Body of pancreas (tissue), 4 donors: ENCODE results near the gene KRT73. TPM values are rescaled to one million over a fixed set of nuclear protein-coding genes. Genes with fewer than 3 reads are reported as not detected.

Experiments used
- ATAC-seq: fragments of 150-250 bp; one replicate; pipeline ENCODE4 v1.9.1; 2016
- DNase-seq, 4 donors: peaks; one replicate each; pipeline ENCODE4 v3.0.0-alpha.2; 2019
- H3K27ac ChIP-seq, 4 donors: fragments of 200-600 bp; sonication (generic); 1 replicate in 3 of 4; 2 replicates in 1 of 4; pipeline versions ENCODE4 v1.5.1 to v1.6.1; 2016 to 2019; ENCODE audit warnings: mild to moderate bottlenecking in 1 of 4, mixed read lengths in 1 of 4, moderate library complexity in 1 of 4
- H3K27me3 ChIP-seq, 2 donors: fragments of 200-600 bp; sonication (generic); one replicate each; pipeline ENCODE4 v1.6.0; 2016; ENCODE audit warnings: mild to moderate bottlenecking in 1 of 2
- H3K36me3 ChIP-seq, 2 donors: fragments of 200-600 bp; sonication (generic); replicated peaks in 1 of 2; 2 replicates each; pipeline ENCODE4 v1.5.1; 2016; ENCODE audit warnings: low read depth in 2 of 2; ENCODE audit not compliant: insufficient read depth in 1 of 2
- H3K4me1 ChIP-seq: fragments of 200-600 bp; sonication (generic); one replicate; pipeline ENCODE4 v1.6.0; 2016
- H3K4me3 ChIP-seq, 2 donors: fragments of 200-600 bp; sonication (generic); 1 replicate in 1 of 2; 2 replicates in 1 of 2; pipeline ENCODE4 v1.5.1; 2016 to 2019
- H3K9me3 ChIP-seq, 3 donors: fragments of 200-600 bp; sonication (generic); 1 replicate in 2 of 3; 2 replicates in 1 of 3; pipeline ENCODE4 v1.5.1; 2016
- POLR2A ChIP-seq, 3 donors: fragments of 450-650 bp; IDR thresholded peaks; one replicate each; pipeline ENCODE4 v1.6.1; 2016; ENCODE audit warnings: antibody characterized with exemption in 3 of 3, mild to moderate bottlenecking in 2 of 3
- WGBS, 2 donors: methylation state at CpG; one replicate each; pipeline ENCODE4 v1.1.5; 2017; 5-methylcytosine and 5-hydroxymethylcytosine counted together
- intact Hi-C: fragments of 100-400 bp; cut with DNase I; formaldehyde crosslinking; loops from one replicate; pipeline ENCODE4 v1.15.1; 2023
- total RNA-seq, 2 donors: library from RNA; depleted of rRNA; stranded (reverse); fragments of >200 nt; gene quantifications; one replicate each; pipeline ENCODE4 v1.1.0, GENCODE V29; 2016
- TF ChIP-seq, protein P1 (sequence below), 7 experiments: fragments of 450-650 bp in 4 of 7; fragments of 200-600 bp in 3 of 7; sonication (generic) in 3 of 7; IDR thresholded peaks; one replicate each; pipeline ENCODE4 v1.5.1; 2016 to 2019; ENCODE audit warnings: antibody characterized with exemption in 7 of 7

KRT73 gene
- total RNA-seq, 2 donors from 2014 or later: 1.3 TPM; not detected in 1

DNA sequence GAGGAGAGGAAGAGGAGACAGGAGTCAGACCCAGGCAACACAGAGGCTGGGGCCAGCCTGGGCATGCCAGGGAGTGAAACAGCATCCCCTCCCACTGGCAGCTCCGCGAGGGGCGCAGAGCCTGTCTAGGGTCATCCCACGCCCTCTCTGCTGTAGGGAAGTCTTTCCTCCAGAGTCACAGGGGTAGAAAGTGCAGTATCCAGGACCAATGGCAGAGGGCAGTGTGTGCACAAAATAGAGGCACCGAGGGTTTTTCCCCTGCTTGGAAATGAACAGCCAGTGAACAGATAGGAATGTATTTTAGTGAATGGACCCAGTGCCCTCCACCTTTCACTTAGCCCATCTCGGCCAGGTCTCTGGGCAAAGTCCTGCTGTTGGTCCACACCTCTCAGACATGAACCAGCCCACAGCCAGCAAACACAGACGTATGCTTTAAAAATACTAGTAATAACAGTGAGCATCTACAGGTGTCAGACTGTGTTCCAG, 35.3 kb downstream of the KRT73 start:
- WGBS, 2 donors: 10 to 14% methylated on average over 5 to 7 of the region's 7 CpGs
- Histone ChIP-seq H3K9me3 (no peaks in the 10 kb centered on the region), H3K4me1 (no peaks in the 10 kb centered on the region), H3K27me3 (no peaks in the 10 kb centered on the region), H3K27ac (no peak overlapping the region), H3K4me3 (no peak overlapping the region), H3K36me3 (no peaks in the 10 kb centered on the region)
- ATAC-seq: peak; percentile 91
- intact Hi-C loops: loop anchor here (5.0 to 10.0 kb wide), 2 partner anchors 289 to 392 kb away; no protein-coding TSS in a partner anchor
- TF ChIP-seq, protein P1, sequence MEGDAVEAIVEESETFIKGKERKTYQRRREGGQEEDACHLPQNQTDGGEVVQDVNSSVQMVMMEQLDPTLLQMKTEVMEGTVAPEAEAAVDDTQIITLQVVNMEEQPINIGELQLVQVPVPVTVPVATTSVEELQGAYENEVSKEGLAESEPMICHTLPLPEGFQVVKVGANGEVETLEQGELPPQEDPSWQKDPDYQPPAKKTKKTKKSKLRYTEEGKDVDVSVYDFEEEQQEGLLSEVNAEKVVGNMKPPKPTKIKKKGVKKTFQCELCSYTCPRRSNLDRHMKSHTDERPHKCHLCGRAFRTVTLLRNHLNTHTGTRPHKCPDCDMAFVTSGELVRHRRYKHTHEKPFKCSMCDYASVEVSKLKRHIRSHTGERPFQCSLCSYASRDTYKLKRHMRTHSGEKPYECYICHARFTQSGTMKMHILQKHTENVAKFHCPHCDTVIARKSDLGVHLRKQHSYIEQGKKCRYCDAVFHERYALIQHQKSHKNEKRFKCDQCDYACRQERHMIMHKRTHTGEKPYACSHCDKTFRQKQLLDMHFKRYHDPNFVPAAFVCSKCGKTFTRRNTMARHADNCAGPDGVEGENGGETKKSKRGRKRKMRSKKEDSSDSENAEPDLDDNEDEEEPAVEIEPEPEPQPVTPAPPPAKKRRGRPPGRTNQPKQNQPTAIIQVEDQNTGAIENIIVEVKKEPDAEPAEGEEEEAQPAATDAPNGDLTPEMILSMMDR (IDR thresholded peaks at IDR 0.05): peak; percentile 43 to 84 (median 73)
- TF ChIP-seq POLR2A (IDR thresholded peaks at IDR 0.05): no peak
- peak; percentile 57 to 74 (median 70) for DNase-seq

DNA sequence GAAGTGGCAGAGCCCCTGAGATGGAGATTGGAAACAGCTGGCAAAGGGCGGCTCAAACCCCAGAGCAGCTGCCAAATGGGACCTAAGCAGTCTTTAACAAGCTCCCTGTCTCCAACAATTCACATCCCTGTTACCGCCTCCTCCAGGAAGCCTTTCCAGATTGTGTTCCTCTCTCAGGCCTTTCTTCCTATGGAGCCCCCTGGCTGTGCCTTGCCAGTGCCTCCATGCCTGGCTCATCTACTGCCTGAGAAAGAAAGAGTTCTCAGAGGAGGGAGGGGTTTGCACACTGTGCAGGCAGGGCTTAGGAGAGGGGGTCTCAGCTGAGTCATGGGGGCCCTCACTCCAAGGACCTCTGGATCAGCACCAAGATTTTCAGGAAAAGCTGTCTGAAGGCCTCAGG, 35.9 kb downstream of the KRT73 start:
- Histone ChIP-seq H3K27ac (no peak overlapping the region), H3K27me3 (no peaks in the 10 kb centered on the region), H3K4me3 (no peak overlapping the region), H3K9me3 (no peaks in the 10 kb centered on the region), H3K36me3 (no peaks in the 10 kb centered on the region), H3K4me1 (no peaks in the 10 kb centered on the region)
- intact Hi-C loops: loop anchor here (5.0 to 10.0 kb wide), 2 partner anchors 290 to 392 kb away; no protein-coding TSS in a partner anchor
- no peak for TF ChIP-seq POLR2A (IDR thresholded peaks at IDR 0.05)
- TF ChIP-seq, protein P1 (IDR thresholded peaks at IDR 0.05): no peak
- no peak for ATAC-seq
- no peak for DNase-seq
- 65 to 69% methylated on average over 2 of the region's 2 CpGs for WGBS, 2 donors

DNA sequence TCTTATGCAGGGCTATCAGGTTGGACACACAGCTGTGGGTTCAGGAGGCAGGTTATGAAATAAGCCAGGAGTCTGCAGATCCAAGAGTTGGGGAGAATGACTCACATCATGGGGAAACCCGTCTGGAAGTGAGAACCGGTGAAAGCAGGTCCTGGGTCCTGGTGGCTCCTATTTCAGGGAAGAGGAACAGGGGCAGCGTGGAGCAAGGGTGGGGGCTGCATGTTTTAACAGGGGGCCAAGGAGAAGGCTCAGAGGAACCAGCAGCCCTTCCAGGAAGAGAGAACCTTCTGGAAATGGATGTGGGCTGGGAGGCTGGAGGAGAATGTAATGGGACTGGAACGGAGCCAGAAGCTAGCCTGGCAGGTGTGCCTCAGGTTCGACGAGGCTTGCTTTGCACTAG, 36.9 kb downstream of the KRT73 start:
- DNase-seq (peak in 1 of 4 donors; percentile 18), ATAC-seq (no peak)
- no peaks in the 10 kb centered on the region for H3K4me1 ChIP-seq
- intact Hi-C loops: loop anchor here (5.0 to 10.0 kb wide), 2 partner anchors 291 to 393 kb away; no protein-coding TSS in a partner anchor
- WGBS, 2 donors: 32 to 33% methylated on average over 6 of the region's 6 CpGs
- no peak overlapping the region for H3K4me3 ChIP-seq
- no peak overlapping the region for H3K27ac ChIP-seq
- no peaks in the 10 kb centered on the region for H3K27me3 ChIP-seq
- H3K9me3 ChIP-seq: no peaks in the 10 kb centered on the region
- TF ChIP-seq POLR2A (IDR thresholded peaks at IDR 0.05): no peak
- TF ChIP-seq, protein P1 (IDR thresholded peaks at IDR 0.05): no peak
- no peaks in the 10 kb centered on the region for H3K36me3 ChIP-seq

DNA sequence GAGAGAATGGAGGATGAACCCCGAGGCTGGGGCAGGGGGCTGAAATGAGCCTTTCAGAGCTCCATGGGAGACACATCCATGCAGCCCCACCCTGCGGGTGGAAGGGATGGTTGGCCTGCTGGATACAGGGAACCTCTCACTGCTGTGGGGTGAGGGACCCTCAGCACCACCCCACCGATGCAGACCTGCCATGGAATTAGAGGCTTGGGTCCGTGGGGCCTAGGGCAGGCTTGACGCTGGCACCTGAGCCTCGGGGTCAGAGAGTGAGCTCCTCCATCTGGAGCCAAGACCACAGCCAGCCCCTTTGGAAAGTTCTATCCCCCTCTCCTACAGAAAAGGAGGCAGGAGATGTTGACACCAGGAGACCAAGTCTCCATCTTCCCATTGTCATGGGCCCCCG, 37.3 kb downstream of the KRT73 start:
- Histone ChIP-seq H3K27me3 (no peaks in the 10 kb centered on the region), H3K9me3 (no peaks in the 10 kb centered on the region), H3K27ac (no peak overlapping the region), H3K36me3 (no peaks in the 10 kb centered on the region), H3K4me1 (no peaks in the 10 kb centered on the region), H3K4me3 (no peak overlapping the region)
- TF ChIP-seq, protein P1 (IDR thresholded peaks at IDR 0.05): no peak
- TF ChIP-seq POLR2A (IDR thresholded peaks at IDR 0.05): no peak
- intact Hi-C loops: loop anchor here (5.0 to 10.0 kb wide), 2 partner anchors 291 to 394 kb away; no protein-coding TSS in a partner anchor
- DNase-seq (no peak), ATAC-seq (no peak)
- 64 to 71% methylated on average over 7 of the region's 7 CpGs for WGBS, 2 donors

DNA sequence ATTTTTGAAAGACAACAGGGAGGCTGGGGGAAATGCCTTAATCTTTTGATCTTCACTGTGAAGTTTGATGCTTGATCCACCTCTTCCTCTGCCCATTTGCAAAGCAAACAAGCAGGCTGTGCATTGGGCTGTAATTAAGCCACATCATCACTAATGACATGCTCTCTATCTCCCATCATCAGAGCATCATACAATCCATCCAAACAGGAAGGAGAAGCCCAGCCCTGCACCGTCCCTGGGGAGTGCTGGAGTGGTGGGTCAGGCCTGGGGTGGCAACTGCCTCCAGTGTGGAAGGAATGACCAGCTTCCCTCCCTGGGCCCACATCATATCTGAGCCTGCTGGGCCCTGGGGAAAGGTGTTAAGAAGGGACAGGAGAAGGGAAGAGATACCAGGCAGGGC, 37.9 kb downstream of the KRT73 start:
- Histone ChIP-seq H3K9me3 (no peaks in the 10 kb centered on the region), H3K27ac (no peak overlapping the region), H3K36me3 (no peaks in the 10 kb centered on the region), H3K4me3 (no peak overlapping the region), H3K27me3 (no peaks in the 10 kb centered on the region), H3K4me1 (no peaks in the 10 kb centered on the region)
- DNase-seq (no peak), ATAC-seq (no peak)
- WGBS, 2 donors: 71 to 79% methylated on average over 1 of the region's 1 CpG
- intact Hi-C loops: loop anchor here (5.0 to 10.0 kb wide), 2 partner anchors 292 to 394 kb away; no protein-coding TSS in a partner anchor
- TF ChIP-seq, protein P1 (IDR thresholded peaks at IDR 0.05): no peak
- TF ChIP-seq POLR2A (IDR thresholded peaks at IDR 0.05): no peak
